Gastrocnemius medialis (tissue), 4 donors: ENCODE data around the gene MAPK8IP3. TPM values are rescaled to one million over a fixed set of nuclear protein-coding genes. Genes with fewer than 3 reads are reported as not detected.

Experiments
- ATAC-seq, 2 donors: fragments of 150-250 bp; one replicate each; pipeline ENCODE4 v1.9.1; 2016
- DNase-seq, 2 donors: peaks; one replicate each; pipeline ENCODE4 v3.0.0-alpha.2; 2019
- H3K27ac ChIP-seq, 4 donors: fragments of 200-600 bp; sonication (generic); 1 replicate in 1 of 4; 2 replicates in 3 of 4; pipeline ENCODE4 v1.5.1; 2016 to 2018; ENCODE audit warnings: mild to moderate bottlenecking in 2 of 4, moderate library complexity in 1 of 4
- H3K27me3 ChIP-seq, 3 donors: fragments of 200-600 bp; sonication (generic) in 2 of 3; 1 replicate in 1 of 3; 2 replicates in 2 of 3; pipeline versions ENCODE4 v1.5.1 to v1.6.0; 2016 to 2019; ENCODE audit warnings: mild to moderate bottlenecking in 1 of 3, moderate library complexity in 1 of 3
- H3K36me3 ChIP-seq, 2 donors: fragments of 200-600 bp; sonication (generic) in 1 of 2; one replicate each; pipeline ENCODE4 v1.5.1; 2017 to 2018
- H3K4me1 ChIP-seq, 2 donors: fragments of 200-600 bp; sonication (generic) in 1 of 2; one replicate each; pipeline ENCODE4 v1.5.1; 2016 to 2017; ENCODE audit warnings: mild to moderate bottlenecking in 2 of 2
- H3K4me3 ChIP-seq, 4 donors: fragments of 200-600 bp; sonication (generic) in 3 of 4; 1 replicate in 1 of 4; 2 replicates in 3 of 4; pipeline ENCODE4 v1.5.1; 2016 to 2019; ENCODE audit warnings: mild to moderate bottlenecking in 2 of 4
- H3K9me3 ChIP-seq, 3 donors: fragments of 200-600 bp; sonication (generic) in 2 of 3; 1 replicate in 1 of 3; 2 replicates in 2 of 3; pipeline ENCODE4 v1.5.1; 2016 to 2019
- CTCF ChIP-seq, 5 experiments: fragments of 450-650 bp in 3 of 5; fragments of 200-600 bp in 2 of 5; sonication (generic) in 2 of 5; IDR thresholded peaks in 4 of 5; conservative IDR thresholded peaks in 1 of 5; 1 replicate in 4 of 5; 2 replicates in 1 of 5; pipeline ENCODE4 v1.5.1; 2016 to 2019; ENCODE audit warnings: antibody characterized with exemption in 5 of 5, mild to moderate bottlenecking in 3 of 5, moderate library complexity in 3 of 5
- POLR2A ChIP-seq, 2 donors: fragments of 450-650 bp; IDR thresholded peaks; one replicate each; pipeline ENCODE4 v1.6.1; 2017; ENCODE audit warnings: antibody characterized with exemption in 2 of 2, mild to moderate bottlenecking in 2 of 2, moderate library complexity in 2 of 2
- in situ Hi-C, 4 donors: fragments of 200-750 bp; cut with MboI; loops; one replicate each; pipeline versions ENCODE4 v1.15.0 to v1.8.0; 2017; ENCODE audit warnings: low sequenced_read_pairs in 4 of 4
- intact Hi-C: fragments of 100-400 bp; cut with DNase I; formaldehyde crosslinking; loops from one replicate; pipeline ENCODE4 v1.15.1; 2023; ENCODE audit warnings: low total_unique reads
- total RNA-seq, 4 donors: library from RNA; depleted of rRNA; stranded (reverse); fragments of >200 nt; gene quantifications; one replicate each; pipeline versions ENCODE4 v1.1.0 to v1.2.3, GENCODE V29; 2016

The MAPK8IP3 gene
- total RNA-seq, 4 donors from 2014 or later, result 6.5 to 22.6 (median 13.9) TPM

- DNase-seq (peak in 1 of 2 donors; percentile 13), ATAC-seq (no peak)
- in situ Hi-C loops, result no loop called here
- no peaks in the 10 kb centered on the region for H3K9me3 ChIP-seq
- H3K27ac ChIP-seq, result no peak overlapping the region
- peaks cover 0 to 40% of the 10 kb centered on the region in 2 donors for H3K36me3 ChIP-seq
- intact Hi-C loops, result no loop called here
- no peaks in the 10 kb centered on the region for H3K4me1 ChIP-seq
- H3K27me3 ChIP-seq, result no peaks in the 10 kb centered on the region
- no peak for TF ChIP-seq CTCF (IDR thresholded peaks at IDR 0.05 in 4 of 5, conservative IDR thresholded peaks at IDR 0.05 in 1 of 5)
- no peak for TF ChIP-seq POLR2A (IDR thresholded peaks at IDR 0.05)
- no peak overlapping the region for H3K4me3 ChIP-seq
These were observed 84.7 kb downstream of the MAPK8IP3 start for GRCh38 chr16:1790611-1791255.

- no peak overlapping the region for H3K27ac ChIP-seq
- peak in 1 of 2 donors; percentile 10 for DNase-seq
- H3K27me3 ChIP-seq, result no peaks in the 10 kb centered on the region
- H3K4me3 ChIP-seq, result no peak overlapping the region
- no peaks in the 10 kb centered on the region for H3K4me1 ChIP-seq
- no peak for ATAC-seq
- no peak for TF ChIP-seq CTCF (IDR thresholded peaks at IDR 0.05 in 4 of 5, conservative IDR thresholded peaks at IDR 0.05 in 1 of 5)
- TF ChIP-seq POLR2A (IDR thresholded peaks at IDR 0.05), result no peak
- peaks cover 0 to 34% of the 10 kb centered on the region in 2 donors for H3K36me3 ChIP-seq
- no peaks in the 10 kb centered on the region for H3K9me3 ChIP-seq
- in situ Hi-C loops (no loop called here), intact Hi-C loops (no loop called here)
These were observed 85.4 kb downstream of the MAPK8IP3 start for GRCh38 chr16:1791256-1791942.

GRCh38 chr16:1791943-1792812, 86.2 kb downstream of the MAPK8IP3 start:
- peak in 1 of 2 donors; percentile 8 for DNase-seq
- H3K27me3 ChIP-seq, result no peaks in the 10 kb centered on the region
- no peak for ATAC-seq

More at GRCh38 chr16:1791943-1792812, 86.2 kb downstream of the MAPK8IP3 start:
- no peaks in the 10 kb centered on the region for H3K9me3 ChIP-seq
- H3K4me1 ChIP-seq, result no peaks in the 10 kb centered on the region
- in situ Hi-C loops, result no loop called here
- TF ChIP-seq CTCF (IDR thresholded peaks at IDR 0.05 in 4 of 5, conservative IDR thresholded peaks at IDR 0.05 in 1 of 5), result no peak
- TF ChIP-seq POLR2A (IDR thresholded peaks at IDR 0.05), result no peak
- no peak overlapping the region for H3K4me3 ChIP-seq
- no peak overlapping the region for H3K27ac ChIP-seq
- intact Hi-C loops, result no loop called here
- peaks cover 0 to 26% of the 10 kb centered on the region in 2 donors for H3K36me3 ChIP-seq
